Stimulated activated CD4-positive, alpha-beta T cell treated with anti-CD3 and anti-CD28 coated beads, TNF-alpha, amount 100 ng/mL, for 4 hours (primary cell): Measurements from ENCODE around the gene NOL11.
"Not testable (repeated sequence)": the region's sequence is repeated elsewhere in the genome, so short reads cannot be mapped to it uniquely, and the experiment has no call there.

Experiments
- DNase-seq, 3 experiments: peaks; one replicate each; pipeline ENCODE4 v3.0.0-alpha.2; 2020; ENCODE audit warnings: low read depth in 3 of 3

Gene NOL11

DNA sequence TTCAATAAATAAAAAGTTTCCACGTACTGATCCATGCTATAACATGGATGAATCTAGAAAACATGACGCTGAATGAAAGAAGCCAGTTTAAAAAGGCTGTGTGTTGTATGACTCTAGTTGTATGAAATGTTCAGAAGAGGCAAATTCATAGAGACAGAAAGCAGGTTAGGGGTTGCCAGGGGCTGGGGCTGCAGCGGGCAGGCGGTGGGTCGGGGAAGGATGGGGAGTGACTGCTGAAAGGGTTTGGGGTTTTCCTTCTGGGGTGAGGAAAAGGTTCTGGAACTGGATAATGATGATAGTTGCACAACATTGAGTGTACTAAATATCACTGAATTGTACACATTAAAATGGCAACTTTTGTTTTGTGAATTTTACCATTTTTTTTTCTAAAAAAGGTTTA lies 36.3 kb downstream of the NOL11 start:
- no peak for DNase-seq

- DNase-seq, result not testable (repeated sequence)
Observed at GRCh38 chr17:67754686-67755085, 37.0 kb downstream of the NOL11 start.

GRCh38 chr17:67756766-67757165 lies 39.0 kb downstream of the NOL11 start:
- DNase-seq, result not testable (repeated sequence)

DNA sequence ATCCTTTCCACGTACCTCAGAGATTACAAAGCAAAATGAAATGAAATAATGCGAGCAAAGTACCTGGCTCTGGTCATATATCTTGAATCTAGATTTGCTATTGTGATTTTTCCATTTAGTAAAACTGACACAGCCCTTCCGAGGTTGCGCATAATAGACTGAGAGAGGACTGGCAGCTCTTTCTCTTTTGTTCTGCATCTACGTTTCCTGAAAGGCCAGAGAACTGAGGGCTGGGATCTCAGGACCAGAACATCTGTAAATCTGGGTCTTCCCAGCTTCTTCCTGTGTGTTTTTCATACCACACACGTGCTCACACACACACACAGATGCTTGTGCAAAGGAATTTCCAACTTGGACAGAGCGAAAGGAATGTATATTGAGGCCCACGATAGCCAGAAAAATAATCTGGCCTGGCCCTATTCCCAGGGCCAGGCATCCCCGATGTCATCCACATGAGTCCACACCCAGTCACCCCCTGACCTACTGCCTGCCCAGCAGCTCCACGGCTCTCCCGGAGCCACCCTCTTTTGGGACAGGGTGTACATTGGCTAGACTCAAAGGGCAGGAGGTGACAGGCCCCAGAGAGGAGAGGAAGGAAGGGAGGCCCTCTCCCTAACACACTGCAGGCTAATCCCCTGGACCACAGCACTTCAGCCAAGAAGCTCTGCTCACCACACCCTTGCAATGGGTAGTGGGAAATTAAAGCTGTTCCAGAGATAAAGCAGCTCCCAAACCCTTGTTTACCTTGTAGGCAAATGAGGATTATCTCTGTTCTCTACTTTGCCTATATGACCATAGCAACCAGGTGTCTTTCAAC lies 41.8 kb downstream of the NOL11 start:
- no peak for DNase-seq

DNA sequence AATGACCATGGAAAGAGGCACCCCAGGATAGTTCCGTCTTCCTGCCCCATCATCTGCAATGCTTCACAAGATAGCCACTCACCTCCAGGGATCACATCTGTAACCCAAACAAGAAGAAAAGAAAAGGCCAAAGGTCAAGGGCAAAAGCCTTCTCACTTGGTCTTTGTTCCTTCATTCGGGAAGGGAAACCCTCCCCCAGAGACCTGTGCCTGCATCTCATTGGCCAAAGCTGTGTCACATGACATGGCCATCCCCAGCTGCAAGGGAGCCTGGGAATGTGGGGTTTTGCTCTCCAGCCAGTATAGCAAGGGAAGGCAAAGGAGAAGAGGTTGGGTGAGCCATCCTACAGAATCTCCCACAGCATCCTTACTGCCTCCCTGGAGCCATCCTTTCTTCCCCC lies 47.9 kb downstream of the NOL11 start:
- DNase-seq, result no peak

- no peak for DNase-seq
Observed at GRCh38 chr17:67769231-67769630, 51.5 kb downstream of the NOL11 start.

DNA sequence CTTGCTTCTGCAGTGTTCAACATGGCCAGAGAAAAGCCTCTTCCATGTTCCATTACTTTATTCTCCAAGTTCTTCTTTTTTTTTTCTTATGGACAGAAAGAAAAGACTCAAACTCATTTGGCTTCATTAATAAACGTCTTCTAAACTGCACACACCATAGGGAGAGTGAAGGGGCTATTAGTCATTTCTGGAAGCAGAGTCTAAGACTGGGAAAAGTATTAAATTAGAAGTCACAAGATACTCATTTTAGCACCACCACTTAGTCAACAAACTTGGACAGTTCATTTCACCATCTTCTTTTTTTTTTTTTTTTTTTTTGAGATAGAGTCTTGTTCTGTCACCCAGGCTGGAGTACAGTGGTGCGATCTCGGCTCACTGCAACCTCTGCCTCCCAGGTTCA lies 52.8 kb downstream of the NOL11 start:
- DNase-seq, result no peak

GRCh38 chr17:67772679-67773078 lies 54.9 kb downstream of the NOL11 start:
- DNase-seq, result no peak

GRCh38 chr17:67773246-67773645 lies 55.5 kb downstream of the NOL11 start:
- DNase-seq, result no peak

DNA sequence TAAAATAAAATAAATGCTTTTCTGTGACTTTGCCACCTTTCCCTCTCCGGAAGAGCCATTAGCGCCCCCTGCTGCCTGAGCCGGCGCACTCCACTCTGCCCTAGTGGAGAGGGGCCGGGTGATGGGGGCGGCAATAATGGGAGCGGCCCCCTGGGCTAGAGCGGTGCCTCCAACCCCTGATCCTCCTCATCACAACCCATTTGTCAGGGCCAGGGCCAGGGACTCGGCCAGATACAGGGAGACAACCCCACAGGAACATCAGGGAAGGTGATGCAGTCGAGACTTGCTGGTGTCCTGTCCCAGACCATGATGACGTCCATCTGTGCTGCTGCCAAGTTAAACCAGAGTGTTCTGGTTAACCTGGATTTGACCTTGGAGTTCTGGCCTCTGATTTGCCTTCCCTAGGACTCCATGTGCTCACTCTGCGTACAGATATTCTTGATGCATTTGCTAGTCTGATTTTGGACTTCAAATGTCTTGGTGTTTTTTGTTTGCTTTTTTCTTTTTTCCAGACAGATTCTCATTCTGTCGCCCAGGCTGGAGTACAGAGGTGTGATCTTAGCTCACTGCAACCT lies 61.4 kb downstream of the NOL11 start:
- DNase-seq, result no peak

DNA sequence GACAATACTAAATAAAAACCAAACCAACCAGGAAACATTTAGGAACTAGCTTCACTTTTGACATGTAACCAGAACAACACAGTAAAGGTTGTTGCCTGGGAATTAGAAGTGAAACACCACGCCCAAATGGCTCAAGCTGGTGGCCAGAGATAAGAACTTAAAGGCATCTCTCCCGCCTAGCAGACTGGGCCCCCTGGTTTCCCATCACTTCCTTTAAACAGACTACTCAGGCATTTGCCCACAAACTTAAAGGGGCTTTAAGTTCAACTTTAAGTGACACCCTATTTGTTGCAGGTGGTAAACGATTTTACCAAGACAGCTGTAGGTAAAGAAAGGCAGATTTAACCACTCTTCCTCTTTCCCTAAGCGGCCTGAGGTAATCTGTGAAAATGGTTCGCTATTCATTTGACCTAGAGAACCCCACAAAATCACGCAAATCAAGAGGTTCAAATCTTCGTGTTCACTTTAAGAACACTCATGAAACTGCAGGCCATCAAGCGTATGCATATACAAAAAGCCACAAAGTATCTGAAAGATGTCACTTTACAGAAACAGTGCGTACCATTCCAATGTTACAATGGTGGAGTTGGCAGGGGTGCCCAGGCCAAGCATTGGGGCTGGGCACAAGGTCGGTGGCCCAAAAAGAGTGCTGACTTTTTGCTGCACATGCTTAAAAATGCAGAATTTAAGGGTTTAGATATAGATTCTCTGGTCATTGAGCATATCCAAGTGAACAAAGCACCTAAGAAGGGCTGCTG lies 66.8 kb downstream of the NOL11 start:
- no peak for DNase-seq

DNA sequence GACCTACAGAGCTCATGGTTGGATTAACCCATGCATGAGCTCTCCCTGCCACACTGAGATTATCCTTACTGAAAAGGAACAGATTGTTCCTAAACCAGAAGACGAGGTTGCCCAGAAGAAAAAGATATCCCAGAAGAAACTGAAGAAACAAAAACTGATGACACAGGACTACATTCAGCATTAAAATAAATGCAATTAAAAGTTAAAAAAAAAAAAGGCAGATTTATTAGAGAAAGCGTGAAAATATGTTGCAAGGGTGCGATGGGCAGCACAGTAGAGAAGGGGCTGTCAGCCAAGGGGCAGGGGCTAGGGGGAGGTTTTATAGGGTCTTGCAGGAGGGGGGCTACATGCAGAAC lies 67.4 kb downstream of the NOL11 start:
- DNase-seq, result no peak

- no peak for DNase-seq
Observed at GRCh38 chr17:67785504-67785903, 67.8 kb downstream of the NOL11 start.
